ENCODE data around the gene NAV3.

Gene NAV3

GRCh38 chr12:77979597-77980250, 149.0 kb downstream of the NAV3 start:
- H4K20me1 ChIP-seq (ENCODE audit: control insufficient read depth, insufficient read depth, low read depth, low read length) = no peaks in the 10 kb centered on the region
- H3K79me2 ChIP-seq (ENCODE audit: control insufficient read depth, low read length) = no peaks in the 10 kb centered on the region
- peaks cover 7% of the 10 kb centered on the region; the same call in 1 of the 2 replicates for H3K4me1 ChIP-seq (ENCODE audit: control insufficient read depth, low read length)
- H3K9me2 ChIP-seq (replicated peaks; ENCODE audit: control insufficient read depth, low read length) = no peaks in the 10 kb centered on the region
- no peaks in the 10 kb centered on the region for H3K27me3 ChIP-seq (ENCODE audit: control insufficient read depth, low read length)
- no peak overlapping the region for H3K4me3 ChIP-seq (ENCODE audit: low read length)
- H3K4me2 ChIP-seq (ENCODE audit: low read length) = no peak overlapping the region
- H3F3A ChIP-seq (ENCODE audit: control insufficient read depth, insufficient read depth) = no peaks in the 10 kb centered on the region
- TF ChIP-seq CTCF (IDR thresholded peaks at IDR 0.05; ENCODE audit: low read depth, low read length, poor library complexity, severe bottlenecking) = no peak
- TF ChIP-seq EZH2phosphoT487 (IDR thresholded peaks at IDR 0.05; ENCODE audit: borderline replicate concordance, low read length) = no peak
- no peaks in the 10 kb centered on the region for H3K36me3 ChIP-seq (ENCODE audit: control insufficient read depth, low read length)
- no peaks in the 10 kb centered on the region for H3K9me3 ChIP-seq (ENCODE audit: control insufficient read depth, insufficient read depth, low read length)
- H3K27ac ChIP-seq (ENCODE audit: low read depth, low read length) = no peak overlapping the region

- Histone ChIP-seq H3K9me2 (replicated peaks; ENCODE audit: control insufficient read depth, low read length) (no peaks in the 10 kb centered on the region), H3K27ac (ENCODE audit: low read depth, low read length) (no peak overlapping the region), H3K79me2 (ENCODE audit: control insufficient read depth, low read length) (no peaks in the 10 kb centered on the region), H3K4me3 (ENCODE audit: low read length) (no peak overlapping the region), H4K20me1 (ENCODE audit: control insufficient read depth, insufficient read depth, low read depth, low read length) (no peaks in the 10 kb centered on the region), H3F3A (ENCODE audit: control insufficient read depth, insufficient read depth) (no peaks in the 10 kb centered on the region), H3K4me1 (ENCODE audit: control insufficient read depth, low read length) (peaks cover 7% of the 10 kb centered on the region; the same call in 1 of the 2 replicates), H3K9me3 (ENCODE audit: control insufficient read depth, insufficient read depth, low read length) (no peaks in the 10 kb centered on the region), H3K27me3 (ENCODE audit: control insufficient read depth, low read length) (no peaks in the 10 kb centered on the region), H3K36me3 (ENCODE audit: control insufficient read depth, low read length) (no peaks in the 10 kb centered on the region), H3K4me2 (ENCODE audit: low read length) (no peak overlapping the region)
- TF ChIP-seq CTCF (IDR thresholded peaks at IDR 0.05; ENCODE audit: low read depth, low read length, poor library complexity, severe bottlenecking) (no peak), EZH2phosphoT487 (IDR thresholded peaks at IDR 0.05; ENCODE audit: borderline replicate concordance, low read length) (no peak)
Observed at GRCh38 chr12:77980782-77981181, 150.1 kb downstream of the NAV3 start.

GRCh38 chr12:77983859-77984258, 153.2 kb downstream of the NAV3 start:
- no peaks in the 10 kb centered on the region for H3F3A ChIP-seq (ENCODE audit: control insufficient read depth, insufficient read depth)
- no peaks in the 10 kb centered on the region for H3K9me3 ChIP-seq (ENCODE audit: control insufficient read depth, insufficient read depth, low read length)
- H3K36me3 ChIP-seq (ENCODE audit: control insufficient read depth, low read length) = no peaks in the 10 kb centered on the region
- no peak overlapping the region for H3K27ac ChIP-seq (ENCODE audit: low read depth, low read length)
- H3K9me2 ChIP-seq (replicated peaks; ENCODE audit: control insufficient read depth, low read length) = no peaks in the 10 kb centered on the region
- H3K27me3 ChIP-seq (ENCODE audit: control insufficient read depth, low read length) = no peaks in the 10 kb centered on the region
- H3K4me3 ChIP-seq (ENCODE audit: low read length) = no peak overlapping the region
- TF ChIP-seq EZH2phosphoT487 (IDR thresholded peaks at IDR 0.05; ENCODE audit: borderline replicate concordance, low read length) (no peak), CTCF (IDR thresholded peaks at IDR 0.05; ENCODE audit: low read depth, low read length, poor library complexity, severe bottlenecking) (no peak)
- H3K79me2 ChIP-seq (ENCODE audit: control insufficient read depth, low read length) = no peaks in the 10 kb centered on the region
- peaks cover 7% of the 10 kb centered on the region; the same call in 1 of the 2 replicates for H3K4me1 ChIP-seq (ENCODE audit: control insufficient read depth, low read length)
- no peaks in the 10 kb centered on the region for H4K20me1 ChIP-seq (ENCODE audit: control insufficient read depth, insufficient read depth, low read depth, low read length)
- no peak overlapping the region for H3K4me2 ChIP-seq (ENCODE audit: low read length)
